ENCODE measurements around the gene RPS27L.
"Not testable (repeated sequence)": the region's sequence is repeated elsewhere in the genome, so short reads cannot be mapped to it uniquely, and the experiment has no call there.

Gene RPS27L

GRCh38 chr15:63135281-63135680, 22.0 kb downstream of the RPS27L start:
- no peak for DNase-seq

GRCh38 chr15:63134245-63134985, 22.9 kb downstream of the RPS27L start:
- no peak for DNase-seq

GRCh38 chr15:63133786-63134185, 23.5 kb downstream of the RPS27L start:
- no peak for DNase-seq

- DNase-seq, result no peak
Measured at GRCh38 chr15:63126726-63127125, 30.6 kb downstream of the RPS27L start.

- no peak for DNase-seq
Measured at GRCh38 chr15:63124506-63124905, 32.8 kb downstream of the RPS27L start.

GRCh38 chr15:63122002-63122875, 35.0 kb downstream of the RPS27L start:
- DNase-seq, result peak; percentile 87

- peak; percentile 82 for DNase-seq
Measured at GRCh38 chr15:63121382-63122001, 35.8 kb downstream of the RPS27L start, which contains the start of gene LACTB. LACTB (plus strand) TSS chr15:63121861; CDS start chr15:63121872, 11 bp downstream.

GRCh38 chr15:63118854-63119253, 38.4 kb downstream of the RPS27L start:
- DNase-seq, result no peak

GRCh38 chr15:63114465-63114864, 42.8 kb downstream of the RPS27L start:
- no peak for DNase-seq

GRCh38 chr15:63112871-63113270, 44.4 kb downstream of the RPS27L start:
- no peak for DNase-seq

- DNase-seq, result no peak
Measured at GRCh38 chr15:63111481-63111880, 45.8 kb downstream of the RPS27L start.

- DNase-seq, result no peak
Measured at GRCh38 chr15:63110428-63111026, 46.8 kb downstream of the RPS27L start.

GRCh38 chr15:63109920-63110319, 47.4 kb downstream of the RPS27L start:
- DNase-seq, result no peak

GRCh38 chr15:63109498-63109897, 47.8 kb downstream of the RPS27L start:
- no peak for DNase-seq

- no peak for DNase-seq
Measured at GRCh38 chr15:63107895-63108546, 49.3 kb downstream of the RPS27L start.

GRCh38 chr15:63105354-63105753, 51.9 kb downstream of the RPS27L start:
- peak; percentile 18 for DNase-seq

GRCh38 chr15:63104727-63105126, 52.5 kb downstream of the RPS27L start:
- DNase-seq, result no peak

- DNase-seq, result no peak
Measured at GRCh38 chr15:63103416-63103815, 53.9 kb downstream of the RPS27L start.

GRCh38 chr15:63099581-63099980, 57.7 kb downstream of the RPS27L start:
- DNase-seq, result not testable (repeated sequence)

GRCh38 chr15:63098901-63099300, 58.4 kb downstream of the RPS27L start:
- DNase-seq, result not testable (repeated sequence)

Data from CD4-positive, alpha-beta T cell treated with Interleukin-21 for 1 hour (primary cell).